Stimulated activated CD4-positive, alpha-beta T cell treated with anti-CD3 and anti-CD28 coated beads, Interleukin-4, amount 100 ng/mL, for 24 hours (primary cell): ENCODE results near the gene PPP2R5D.
"Not testable (repeated sequence)": the region's sequence is repeated elsewhere in the genome, so short reads cannot be mapped to it uniquely, and the experiment has no call there.

Experiments
- DNase-seq: peaks from one replicate; pipeline ENCODE4 v3.0.0-alpha.2; 2020

Gene PPP2R5D

DNA sequence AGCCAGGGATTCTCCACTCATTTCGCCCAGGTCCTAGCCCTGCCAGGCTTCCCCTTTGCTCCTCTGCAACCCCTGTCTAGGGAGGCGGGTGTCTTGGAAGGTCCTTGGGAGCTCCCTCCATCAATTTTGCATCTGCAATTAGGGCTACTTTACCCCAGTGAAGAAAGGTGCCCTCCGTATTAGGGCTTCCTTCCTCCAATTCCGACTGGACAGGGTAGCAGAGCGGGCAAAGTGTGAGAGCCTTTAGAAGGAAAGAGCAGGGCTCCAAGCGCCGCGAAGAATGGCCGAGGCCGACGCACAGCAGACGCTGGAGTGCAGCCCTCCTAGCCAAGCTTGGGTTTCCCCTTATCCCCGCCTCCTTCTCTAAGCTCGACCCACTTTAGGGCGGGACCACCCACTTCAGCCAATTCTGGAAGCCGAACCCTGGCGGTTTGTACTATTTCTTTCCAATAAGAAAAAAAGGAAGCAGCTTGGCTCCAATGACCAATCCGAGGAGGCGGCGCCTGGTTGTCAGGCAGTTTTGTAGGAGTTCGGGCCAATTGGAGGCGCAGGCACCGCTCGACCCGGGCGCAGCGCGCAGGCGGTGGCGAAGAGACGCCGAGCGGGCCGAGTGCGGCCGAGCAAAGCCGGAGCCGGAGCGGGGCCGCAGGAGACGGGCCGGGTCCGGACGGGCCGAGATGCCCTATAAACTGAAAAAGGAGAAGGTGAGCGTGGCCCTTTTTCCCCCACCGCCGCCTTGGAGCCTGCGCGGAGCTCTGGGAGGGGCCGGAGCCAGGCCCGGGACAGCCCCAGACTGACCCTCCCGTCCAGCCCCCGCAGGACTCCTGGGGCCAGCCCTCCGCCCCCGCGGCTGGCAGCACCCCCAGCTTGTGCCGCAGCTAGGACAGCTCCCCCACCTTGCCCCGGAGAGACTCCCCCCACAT lies at the start of gene PPP2R5D:
PPP2R5D (plus strand) TSS at position 570 of the 923 bp plus-strand sequence; CDS start at position 678, 108 bp downstream.
- peak; percentile 98 for DNase-seq

GRCh38 chr6:42935322-42935721 lies 49.0 kb upstream of the PPP2R5D start:
- no peak for DNase-seq

GRCh38 chr6:42936398-42936797 lies 48.0 kb upstream of the PPP2R5D start:
- DNase-seq: no peak

DNA sequence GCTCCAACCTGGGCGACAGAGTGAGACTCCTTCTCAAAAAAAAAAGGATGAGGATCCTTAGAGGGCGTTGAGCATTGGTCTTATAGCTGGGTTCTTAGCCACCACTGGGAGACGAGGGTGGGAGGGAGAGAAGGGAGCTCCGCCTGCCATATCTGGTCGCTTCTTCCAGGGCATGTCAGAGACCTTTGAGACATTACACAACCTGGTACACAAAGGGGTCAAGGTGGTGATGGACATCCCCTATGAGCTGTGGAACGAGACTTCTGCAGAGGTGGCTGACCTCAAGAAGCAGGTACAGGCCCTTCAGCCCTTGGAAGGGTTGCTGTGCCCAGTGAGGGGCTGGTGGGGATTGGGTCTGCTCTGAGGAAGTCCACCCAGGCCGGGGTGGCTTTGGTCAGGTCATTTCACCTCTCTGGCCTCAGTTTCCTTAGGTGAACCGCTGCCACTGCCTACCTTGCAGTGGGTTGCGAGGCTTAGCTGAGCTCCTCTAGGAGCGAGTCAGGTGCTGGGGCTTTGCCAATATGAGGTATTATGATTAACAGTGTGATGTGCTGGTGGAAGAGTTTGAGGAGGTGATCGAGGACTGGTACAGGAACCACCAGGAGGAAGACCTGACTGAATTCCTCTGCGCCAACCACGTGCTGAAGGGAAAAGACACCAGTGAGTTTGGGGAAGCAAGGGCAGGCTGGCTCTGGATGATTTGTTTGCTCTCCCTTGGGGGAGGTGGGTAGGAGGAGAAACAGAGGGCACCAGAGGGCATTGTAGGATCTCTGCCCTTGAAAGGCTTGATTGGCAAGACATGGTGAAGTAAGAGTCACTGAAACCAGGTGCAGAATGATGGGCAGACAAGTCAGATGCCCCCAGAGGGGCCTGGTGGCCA lies 46.6 kb upstream of the PPP2R5D start:
- no peak for DNase-seq

DNA sequence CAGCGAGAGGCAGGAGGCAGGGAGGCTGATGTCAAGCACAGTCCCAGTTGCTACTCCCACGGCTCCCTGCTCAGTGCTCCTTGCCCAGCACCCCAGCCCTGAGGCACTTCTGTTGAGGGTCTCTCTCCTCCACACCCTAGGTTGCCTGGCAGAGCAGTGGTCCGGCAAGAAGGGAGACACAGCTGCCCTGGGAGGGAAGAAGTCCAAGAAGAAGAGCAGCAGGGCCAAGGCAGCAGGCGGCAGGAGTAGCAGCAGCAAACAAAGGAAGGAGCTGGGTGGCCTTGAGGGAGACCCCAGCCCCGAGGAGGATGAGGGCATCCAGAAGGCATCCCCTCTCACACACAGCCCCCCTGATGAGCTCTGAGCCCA lies 46.0 kb upstream of the PPP2R5D start:
- no peak for DNase-seq

- no peak for DNase-seq
Measured at GRCh38 chr6:42938987-42939809, 45.2 kb upstream of the PPP2R5D start.

DNA sequence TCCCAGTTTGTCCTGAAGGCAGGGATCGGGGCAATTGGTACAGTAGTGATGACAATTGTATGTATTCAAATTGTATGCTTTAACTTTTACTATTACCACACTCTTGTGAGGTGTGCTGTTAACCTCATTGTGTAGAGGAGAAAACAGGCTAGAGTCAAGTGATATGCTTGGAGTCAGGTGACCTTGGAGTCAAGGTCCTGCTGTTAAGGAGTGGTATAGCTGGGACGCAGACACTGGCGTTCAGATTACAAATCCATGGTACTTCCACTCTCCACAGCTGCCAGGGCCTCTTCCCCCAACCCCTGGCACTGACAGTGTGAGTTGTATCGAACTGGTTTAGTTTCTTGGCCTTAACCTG lies 44.6 kb upstream of the PPP2R5D start:
- no peak for DNase-seq

DNA sequence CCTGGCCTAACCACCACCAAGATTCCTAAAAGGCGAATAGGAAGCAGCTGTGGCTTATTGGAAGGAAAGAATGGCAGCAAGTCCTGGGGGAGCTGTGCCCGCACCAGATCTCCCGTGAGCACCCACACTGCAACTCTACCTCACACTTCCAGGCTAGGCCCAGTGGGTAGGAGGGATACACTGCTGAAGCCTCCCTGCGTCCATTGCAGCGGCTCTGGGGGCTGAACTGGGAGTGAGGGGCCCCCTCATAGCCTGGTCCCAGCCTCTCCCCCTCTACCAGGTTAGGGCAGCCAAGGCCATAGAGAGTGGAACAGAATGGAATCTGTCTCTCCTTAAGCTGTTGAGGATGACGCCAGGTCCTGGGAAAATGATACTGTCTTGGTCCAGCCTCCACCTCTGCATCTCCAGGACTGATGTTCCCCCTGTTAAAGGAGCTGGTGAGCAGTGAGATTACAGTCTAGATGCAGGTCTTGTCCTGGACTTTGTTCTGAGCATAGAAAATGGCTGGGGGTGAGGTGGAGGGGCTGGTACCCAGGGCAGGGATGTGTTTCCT lies 43.8 kb upstream of the PPP2R5D start:
- no peak for DNase-seq

- DNase-seq: not testable (repeated sequence)
Measured at GRCh38 chr6:42941356-42941755, 43.0 kb upstream of the PPP2R5D start.

- DNase-seq: no peak
Measured at GRCh38 chr6:42942444-42942843, 41.9 kb upstream of the PPP2R5D start.

DNA sequence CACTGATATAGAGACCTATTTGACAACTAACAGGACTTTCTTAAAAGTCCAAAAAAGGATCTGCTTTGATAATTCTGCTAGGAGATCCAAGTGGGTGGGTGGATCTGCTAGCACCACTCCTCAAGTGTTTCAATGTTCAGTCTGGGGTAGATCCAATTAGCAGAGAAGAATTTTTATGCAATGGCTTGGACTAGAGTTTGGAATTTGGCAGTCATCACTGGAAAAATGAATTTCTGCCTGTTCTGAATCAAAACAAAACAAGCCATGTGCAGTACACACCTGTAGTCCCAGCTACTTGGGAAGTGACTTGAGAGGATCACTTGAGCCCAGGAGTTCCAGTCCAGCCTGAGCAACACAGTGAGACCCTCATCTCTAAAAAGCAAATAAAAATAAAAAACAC lies 36.4 kb upstream of the PPP2R5D start:
- DNase-seq: no peak

DNA sequence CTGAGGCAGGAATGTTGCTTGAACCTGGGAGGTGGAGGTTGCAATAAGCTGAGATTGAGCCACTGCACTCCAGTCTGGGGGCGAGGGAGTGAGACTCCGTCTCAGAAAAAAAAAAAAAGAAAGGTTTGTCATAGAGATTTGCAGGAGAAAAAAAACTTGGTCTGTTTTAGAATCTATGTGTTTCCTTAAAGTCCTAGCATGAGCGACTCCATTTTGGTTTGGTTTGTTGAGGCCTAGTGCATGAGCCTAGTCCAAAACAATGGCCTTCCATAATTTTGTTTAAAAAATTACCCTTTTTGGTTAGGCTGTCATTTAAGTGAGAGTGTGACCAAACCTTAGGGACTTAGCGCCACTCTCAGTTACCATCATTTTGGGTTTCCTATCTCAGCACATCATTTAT lies 32.0 kb upstream of the PPP2R5D start:
- no peak for DNase-seq

- DNase-seq: not testable (repeated sequence)
Measured at GRCh38 chr6:42954405-42954804, 30.0 kb upstream of the PPP2R5D start.

DNA sequence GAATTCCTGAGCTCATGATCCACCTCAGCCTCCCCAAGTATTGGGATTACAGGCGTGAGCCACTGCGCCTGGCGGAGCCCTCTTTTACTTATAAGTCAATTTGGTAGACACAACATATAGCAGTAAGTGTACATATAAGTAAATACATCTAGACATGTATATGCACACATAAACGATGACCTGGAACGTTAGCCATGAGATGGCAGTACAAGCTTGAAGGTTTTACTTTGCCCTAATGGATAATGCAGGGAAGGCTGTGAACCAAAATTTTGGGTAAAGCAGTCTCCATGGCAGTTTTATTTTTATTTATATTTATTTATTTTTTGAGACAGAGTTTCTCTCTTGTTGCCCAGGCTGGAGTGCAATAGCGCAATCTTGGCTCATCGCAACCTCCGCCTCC lies 26.2 kb upstream of the PPP2R5D start:
- DNase-seq: no peak

DNA sequence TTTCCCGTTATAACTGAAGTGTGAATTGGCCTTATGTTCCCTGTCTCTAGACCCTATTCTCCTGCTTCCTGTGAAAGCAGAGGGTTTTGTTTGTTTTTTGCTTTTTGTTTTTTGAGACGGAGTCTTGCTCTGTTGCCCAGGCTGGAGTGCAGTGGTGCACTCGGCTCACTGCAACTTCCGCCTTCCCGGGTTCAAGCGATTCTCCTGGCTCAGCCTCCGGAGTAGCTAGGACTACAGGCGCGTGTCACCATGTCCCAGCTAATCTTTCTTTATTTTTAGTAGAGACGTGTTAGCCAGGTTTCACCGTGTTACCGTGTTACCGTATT lies 24.5 kb upstream of the PPP2R5D start:
- no peak for DNase-seq

- peak; percentile 27 for DNase-seq
Measured at GRCh38 chr6:42960243-42961019, 23.9 kb upstream of the PPP2R5D start, which contains the start of gene GNMT. TSS of gene GNMT (plus strand) at chr6:42960754. CDS start at chr6:42960768, 14 bp downstream.

DNA sequence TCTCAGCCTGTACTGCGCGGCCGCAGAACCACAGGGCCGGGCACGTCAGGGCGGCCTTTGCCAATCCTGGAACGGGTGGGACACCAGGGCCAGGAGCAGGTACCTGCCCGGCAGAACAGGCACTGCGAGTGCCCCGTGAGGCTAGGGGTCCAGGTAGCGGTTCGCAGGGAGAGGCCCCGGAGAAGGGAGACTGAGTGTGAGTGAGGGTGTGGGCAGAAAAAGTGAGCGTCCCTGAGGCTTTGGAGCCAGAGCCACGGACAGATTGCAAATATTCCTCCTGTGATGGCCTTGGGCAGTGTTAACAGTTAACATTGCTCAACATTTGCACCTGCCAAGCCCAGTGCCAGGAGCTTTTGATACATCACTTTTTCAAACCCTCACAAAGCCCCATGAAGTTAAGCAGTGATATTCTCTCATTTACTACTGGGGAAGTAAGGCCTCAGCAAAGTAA lies 23.3 kb upstream of the PPP2R5D start:
- DNase-seq: no peak

DNA sequence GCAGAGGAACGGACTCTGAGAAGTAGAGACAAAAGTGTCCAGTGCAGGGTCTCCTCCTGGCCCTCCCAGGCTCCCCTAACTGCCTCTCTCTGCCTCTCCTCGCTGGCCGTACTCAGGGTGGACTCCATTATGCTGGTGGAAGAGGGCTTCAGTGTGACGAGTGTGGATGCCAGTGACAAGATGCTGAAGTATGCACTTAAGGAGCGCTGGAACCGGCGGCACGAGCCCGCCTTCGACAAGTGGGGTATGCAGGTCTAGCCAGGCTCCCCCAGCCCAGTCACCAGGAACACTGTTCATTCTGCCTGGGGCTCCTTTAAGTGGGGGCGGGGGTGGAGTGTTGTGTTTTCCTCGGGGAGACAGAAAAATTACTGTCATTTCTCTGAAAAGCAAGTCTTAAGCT lies 22.3 kb upstream of the PPP2R5D start:
- DNase-seq: no peak

- DNase-seq: no peak
Measured at GRCh38 chr6:42962502-42963178, 21.7 kb upstream of the PPP2R5D start.

GRCh38 chr6:42963179-42963854 lies 21.1 kb upstream of the PPP2R5D start:
- DNase-seq: no peak
